HepG2 (cell line): ENCODE measurements around the gene PTH1R. TPM values are rescaled to one million over a fixed set of nuclear protein-coding genes. Genes with fewer than 3 reads are reported as not detected.

ENCODE experiments used
- ATAC-seq: fragments of 200-7000 bp; cut with Tn5 transposase; 3 replicates; pipeline ENCODE4 v1.9.1; 2020; ENCODE audit warnings: mild to moderate bottlenecking, moderate library complexity
- BruUV-seq: library from RNA; stranded (reverse); fragments of 400-500 nt; replicated peaks from 2 replicates; lab custom pipeline; 2021; lab: Mats Ljungman, UMichigan
- CTCF ChIA-PET: fragments of 300-600 bp; formaldehyde crosslinking; extraction: SDS; loops from one replicate; lab custom pipeline; 2021; ENCODE audit warnings: low total read pairs, inconsistent platforms, low intra/inter-chr PET ratio; lab: Yijun Ruan, JAX
- POLR2A ChIA-PET: fragments of 350-600 bp; sonication (Branson Sonifier 250); formaldehyde crosslinking; loops from one replicate; lab custom pipeline; 2020; ENCODE audit warnings: antibody characterized with exemption, inconsistent platforms; lab: Yijun Ruan, JAX
- DNase-seq: peaks from one replicate; pipeline ENCODE4 v3.0.0-alpha.2; 2015; ENCODE audit warnings: low spot score
- FAIRE-seq: peaks from 3 replicates; lab custom pipeline; 2011; peaks lifted over from hg19 to GRCh38; lab: Jason Lieb, UNC
- H2AFZ ChIP-seq: one replicate; pipeline ENCODE4 v1.6.1; 2011; ENCODE audit warnings: low read length, inconsistent platforms
- H3K27ac ChIP-seq: fragments of 300-600 bp; 3 replicates; pipeline ENCODE4 v1.8.0; 2011; ENCODE audit warnings: mixed run types, mild to moderate bottlenecking, mixed read lengths, low read length, inconsistent platforms; ENCODE audit not compliant: insufficient read depth; ENCODE audit errors: extremely low read length
- H3K27me3 ChIP-seq, 2 experiments: fragments of 200-600 bp in 1 of 2; 2 replicates in 1 of 2; 3 replicates in 1 of 2; pipeline versions ENCODE4 v1.6.0 to v1.8.0; 2011; ENCODE audit warnings: low read length in 2 of 2, mild to moderate bottlenecking in 2 of 2, moderate library complexity in 2 of 2, inconsistent platforms in 1 of 2; ENCODE audit not compliant: insufficient read depth in 2 of 2, control insufficient read depth in 1 of 2
- H3K36me3 ChIP-seq, 2 experiments: fragments of 200-600 bp in 1 of 2; replicated peaks in 1 of 2; 2 replicates in 1 of 2; 3 replicates in 1 of 2; pipeline versions ENCODE4 v1.5.1 to v1.8.0; 2011; ENCODE audit warnings: low read length in 2 of 2, inconsistent platforms in 1 of 2; ENCODE audit not compliant: insufficient read depth in 2 of 2, control insufficient read depth in 1 of 2
- H3K4me1 ChIP-seq: 2 replicates; pipeline ENCODE4 v1.5.1; 2012; ENCODE audit warnings: low read length, inconsistent platforms; ENCODE audit not compliant: insufficient read depth
- H3K4me2 ChIP-seq: 2 replicates; pipeline ENCODE4 v1.6.0; 2011; ENCODE audit warnings: low read depth, low read length, inconsistent platforms
- H3K4me3 ChIP-seq, 3 experiments: fragments of 200-600 bp in 1 of 3; sonication (generic), shearing (Covaris generic) in 1 of 3; replicated peaks in 1 of 3; 2 replicates each; pipeline ENCODE4 v1.5.1; 2011 to 2016; ENCODE audit warnings: low read length in 3 of 3, inconsistent platforms in 2 of 3, low read depth in 2 of 3, mild to moderate bottlenecking in 2 of 3, control low read depth in 1 of 3, mixed read lengths in 1 of 3; ENCODE audit not compliant: insufficient read depth in 1 of 3
- H3K79me2 ChIP-seq: one replicate; pipeline ENCODE4 v1.6.1; 2011; ENCODE audit warnings: low read length, inconsistent platforms; ENCODE audit not compliant: insufficient read depth
- H3K9ac ChIP-seq: 2 replicates; pipeline ENCODE4 v1.6.0; 2011; ENCODE audit warnings: mild to moderate bottlenecking, low read depth, low read length, inconsistent platforms; ENCODE audit not compliant: insufficient read depth
- H3K9me3 ChIP-seq: 2 replicates; pipeline ENCODE4 v1.5.1; 2012; ENCODE audit warnings: mild to moderate bottlenecking, low read length
- H4K20me1 ChIP-seq: 2 replicates; pipeline ENCODE4 v1.6.0; 2011; ENCODE audit warnings: inconsistent platforms, mild to moderate bottlenecking, low read length, moderate library complexity; ENCODE audit not compliant: insufficient read depth
- ATF5 ChIP-seq: sonication (generic); formaldehyde crosslinking; IDR thresholded peaks from 2 replicates; pipeline ENCODE4 v1.4.0; 2020; ENCODE audit warnings: mild to moderate bottlenecking, low read depth, missing genetic modification reagents
- BCL6 ChIP-seq: IDR thresholded peaks from 2 replicates; pipeline ENCODE4 v1.6.1; 2016; ENCODE audit warnings: missing genetic modification reagents, missing compliant biosample characterization
- CBX2 ChIP-seq, 2 experiments: fragments of 200-600 bp in 1 of 2; sonication (generic); formaldehyde crosslinking in 1 of 2; IDR thresholded peaks; 2 replicates each; pipeline versions ENCODE4 v1.7.0 to v1.8.1; 2018 to 2022; ENCODE audit warnings: low read depth in 2 of 2, low read length in 1 of 2, mild to moderate bottlenecking in 1 of 2, missing genetic modification reagents in 1 of 2
- DNMT1 ChIP-seq: sonication (generic); formaldehyde crosslinking; IDR thresholded peaks from 2 replicates; pipeline ENCODE4 v1.5.1; 2020; ENCODE audit warnings: mild to moderate bottlenecking, missing genetic modification reagents
- KDM5A ChIP-seq: fragments of 200-600 bp; sonication (generic); IDR thresholded peaks from 2 replicates; pipeline ENCODE4 v1.7.0; 2018; ENCODE audit warnings: antibody characterized with exemption, mild to moderate bottlenecking, low read length, borderline replicate concordance
- KDM6A ChIP-seq: IDR thresholded peaks from 2 replicates; pipeline ENCODE4 v1.6.1; 2016; ENCODE audit warnings: low read depth
- MLXIP ChIP-seq: sonication (generic); formaldehyde crosslinking; IDR thresholded peaks from 2 replicates; pipeline ENCODE4 v1.9.0; 2021; ENCODE audit warnings: missing genetic modification reagents, borderline replicate concordance
- MTF1 ChIP-seq: sonication (generic); formaldehyde crosslinking; IDR thresholded peaks from 2 replicates; pipeline ENCODE4 v1.5.0; 2020; ENCODE audit warnings: missing genetic modification reagents
- PHB2 ChIP-seq: fragments of 450-650 bp; IDR thresholded peaks from 2 replicates; pipeline ENCODE4 v1.6.1; 2018; ENCODE audit not compliant: partially characterized antibody
- SAP130 ChIP-seq: IDR thresholded peaks from 2 replicates; pipeline ENCODE4 v1.6.1; 2016; ENCODE audit warnings: low read depth
- SNAI1 ChIP-seq: sonication (generic); formaldehyde crosslinking; IDR thresholded peaks from 2 replicates; pipeline ENCODE4 v1.5.0; 2020; ENCODE audit warnings: mild to moderate bottlenecking, missing genetic modification reagents, borderline replicate concordance
- TRIM22 ChIP-seq: fragments of 450-650 bp; IDR thresholded peaks from 2 replicates; pipeline ENCODE4 v1.6.1; 2017
- ZBTB7B ChIP-seq: sonication (generic); formaldehyde crosslinking; IDR thresholded peaks from 2 replicates; pipeline ENCODE4 v1.4.0; 2020; ENCODE audit warnings: missing genetic modification reagents
- ZC3H4 ChIP-seq: sonication (generic); formaldehyde crosslinking; IDR thresholded peaks from 2 replicates; pipeline ENCODE4 v1.4.0; 2020; ENCODE audit warnings: missing genetic modification reagents, borderline replicate concordance
- ZMAT5 ChIP-seq: sonication (generic); formaldehyde crosslinking; IDR thresholded peaks from 2 replicates; pipeline ENCODE4 v1.5.0; 2020; ENCODE audit warnings: mild to moderate bottlenecking, low read depth, missing genetic modification reagents, borderline replicate concordance
- ZNF337 ChIP-seq: sonication (generic); formaldehyde crosslinking; IDR thresholded peaks from 2 replicates; pipeline ENCODE4 v1.5.1; 2020; ENCODE audit warnings: missing genetic modification reagents, low read depth, mild to moderate bottlenecking, borderline replicate concordance
- ZNF350 ChIP-seq: sonication (generic); formaldehyde crosslinking; IDR thresholded peaks from 2 replicates; pipeline ENCODE4 v1.4.0; 2020; ENCODE audit warnings: mild to moderate bottlenecking, low read depth, missing genetic modification reagents, borderline replicate concordance
- ZNF558 ChIP-seq: sonication (generic); formaldehyde crosslinking; IDR thresholded peaks from 2 replicates; pipeline ENCODE4 v1.9.0; 2022; ENCODE audit warnings: mild to moderate bottlenecking, missing genetic modification reagents, borderline replicate concordance
- ZNF576 ChIP-seq: sonication (generic); formaldehyde crosslinking; IDR thresholded peaks from 2 replicates; pipeline ENCODE4 v1.4.0; 2020; ENCODE audit warnings: mild to moderate bottlenecking, missing genetic modification reagents
- ZNF678 ChIP-seq: sonication (generic); formaldehyde crosslinking; IDR thresholded peaks from 2 replicates; pipeline ENCODE4 v1.4.0; 2020; ENCODE audit warnings: mild to moderate bottlenecking, missing genetic modification reagents
- WGBS: methylation state at CpG from one replicate; pipeline ENCODE4 v1.1.6; 2017; ENCODE audit warnings: low lambda C conversion rate; 5-methylcytosine and 5-hydroxymethylcytosine counted together
- in situ Hi-C: cut with HindIII; loops from 2 replicates; pipeline ENCODE4 v1.10.0; 2017; ENCODE audit warnings: low pct_unique_long_range_greater_than_20kb; ENCODE audit not compliant: extremely low pct_ligation_motif_present
- intact Hi-C: fragments of 100-400 bp; cut with micrococcal nuclease; formaldehyde crosslinking; loops from one replicate; pipeline ENCODE4 v1.10.0; 2022; ENCODE audit not compliant: unreplicated experiment
- polyA plus RNA-seq, 8 experiments: library from polyadenylated mRNA; depleted of rRNA in 3 of 8; stranded (reverse) in 7 of 8; unstranded in 1 of 8; fragments of >200 nt; fragmentation: Illumina TruSeq in 4 of 8; extraction: Trizol in 4 of 8; gene quantifications; 2 replicates each; pipeline versions ENCODE4 v1.2.1 to v1.2.3, GENCODE V29; 2011 to 2016; ENCODE audit warnings: low read depth in 4 of 8, missing spikeins in 1 of 8, mixed read lengths in 1 of 8; ENCODE audit not compliant: insufficient read depth in 1 of 8
- total RNA-seq, 5 experiments: library from RNA; depleted of rRNA; stranded (reverse); fragments of >200 nt; fragmentation: Illumina TruSeq; extraction: Trizol; gene quantifications; 2 replicates each; pipeline ENCODE4 v1.2.3, GENCODE V29; 2016; ENCODE audit warnings: low read depth in 1 of 5

PTH1R gene
- total and polyA plus RNA-seq, 2 of the 13 experiments (the other 11 are each of a cell fraction or from before 2014, with no cell fraction given): not detected

GRCh38 chr3:46838301-46838700 is 39.2 kb upstream of the PTH1R start:
- in situ Hi-C loops: no loop called here
- Histone ChIP-seq H3K4me2 (no peak overlapping the region), H4K20me1 (no peaks in the 10 kb centered on the region)
- TF ChIP-seq KDM5A (no peak), ZNF350 (no peak), ZNF576 (CRISPR knock-in tag) (no peak), MLXIP (CRISPR knock-in tag) (no peak), ZNF337 (CRISPR knock-in tag) (no peak), MTF1 (CRISPR knock-in tag) (no peak), PHB2 (no peak), ZMAT5 (no peak), ATF5 (CRISPR knock-in tag) (no peak), BCL6 (CRISPR knock-in tag) (no peak), SAP130 (no peak), ZNF678 (no peak), ZC3H4 (no peak), CBX2 (IDR thresholded peaks at IDR 0.05; ENCODE audit: low read depth, low read length) (no peak), CBX2 (CRISPR knock-in tag; IDR thresholded peaks at IDR 0.05; ENCODE audit: low read depth) (no peak), ZBTB7B (CRISPR knock-in tag) (no peak), KDM6A (no peak), SNAI1 (no peak), DNMT1 (CRISPR knock-in tag) (no peak), TRIM22 (no peak), ZNF558 (CRISPR knock-in tag) (no peak)
- TF ChIP-seq, all 625 proteins: peak for 0
- H3K79me2 ChIP-seq: no peaks in the 10 kb centered on the region
- no peaks in the 10 kb centered on the region for H3K27me3 ChIP-seq
- intact Hi-C loops: no loop called here
- DNase-seq (no peak), ATAC-seq (no peak), FAIRE-seq (no peak)
- no peaks in the 10 kb centered on the region for H3K36me3 ChIP-seq
- CTCF ChIA-PET: no interaction called here
- POLR2A ChIA-PET: no interaction called here
- BruUV-seq: no TSS peak
- 19% methylated on average over 2 of the region's 2 CpGs for WGBS
- no peak overlapping the region for H3K27ac ChIP-seq
- H3K9ac ChIP-seq: no peak overlapping the region
- H3K4me3 ChIP-seq: no peak overlapping the region
- peaks cover 18% of the 10 kb centered on the region for H3K9me3 ChIP-seq
- H2AFZ ChIP-seq: no peak overlapping the region
- H3K4me1 ChIP-seq: no peaks in the 10 kb centered on the region
